GM13977 (cell line): ENCODE results near the gene LRRC4C.

Experiments
- DNase-seq: peaks from one replicate; pipeline ENCODE4 v3.0.0; 2012; ENCODE audit warnings: low spot score
- in situ Hi-C: fragments of 300-500 bp; cut with MboI; formaldehyde crosslinking; loops from one replicate; pipeline ENCODE4 v1.12.0; 2022; ENCODE audit warnings: low sequenced_read_pairs, low pct_unique_long_range_greater_than_20kb, mixed read lengths, inconsistent platforms; ENCODE audit not compliant: unreplicated experiment
- TF ChIP-seq, protein P1 (sequence below): IDR thresholded peaks from 2 replicates; pipeline ENCODE4 v1.5.1; 2012; ENCODE audit warnings: mild to moderate bottlenecking, control low read depth; ENCODE audit not compliant: insufficient read depth; ENCODE audit errors: extremely low read depth, missing control alignments

Gene LRRC4C

GRCh38 chr11:41323446-41323845 lies 136.0 kb downstream of the LRRC4C start:
- TF ChIP-seq, protein P1, sequence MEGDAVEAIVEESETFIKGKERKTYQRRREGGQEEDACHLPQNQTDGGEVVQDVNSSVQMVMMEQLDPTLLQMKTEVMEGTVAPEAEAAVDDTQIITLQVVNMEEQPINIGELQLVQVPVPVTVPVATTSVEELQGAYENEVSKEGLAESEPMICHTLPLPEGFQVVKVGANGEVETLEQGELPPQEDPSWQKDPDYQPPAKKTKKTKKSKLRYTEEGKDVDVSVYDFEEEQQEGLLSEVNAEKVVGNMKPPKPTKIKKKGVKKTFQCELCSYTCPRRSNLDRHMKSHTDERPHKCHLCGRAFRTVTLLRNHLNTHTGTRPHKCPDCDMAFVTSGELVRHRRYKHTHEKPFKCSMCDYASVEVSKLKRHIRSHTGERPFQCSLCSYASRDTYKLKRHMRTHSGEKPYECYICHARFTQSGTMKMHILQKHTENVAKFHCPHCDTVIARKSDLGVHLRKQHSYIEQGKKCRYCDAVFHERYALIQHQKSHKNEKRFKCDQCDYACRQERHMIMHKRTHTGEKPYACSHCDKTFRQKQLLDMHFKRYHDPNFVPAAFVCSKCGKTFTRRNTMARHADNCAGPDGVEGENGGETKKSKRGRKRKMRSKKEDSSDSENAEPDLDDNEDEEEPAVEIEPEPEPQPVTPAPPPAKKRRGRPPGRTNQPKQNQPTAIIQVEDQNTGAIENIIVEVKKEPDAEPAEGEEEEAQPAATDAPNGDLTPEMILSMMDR: no peak
- in situ Hi-C loops: no loop called here
- DNase-seq: no peak

DNA sequence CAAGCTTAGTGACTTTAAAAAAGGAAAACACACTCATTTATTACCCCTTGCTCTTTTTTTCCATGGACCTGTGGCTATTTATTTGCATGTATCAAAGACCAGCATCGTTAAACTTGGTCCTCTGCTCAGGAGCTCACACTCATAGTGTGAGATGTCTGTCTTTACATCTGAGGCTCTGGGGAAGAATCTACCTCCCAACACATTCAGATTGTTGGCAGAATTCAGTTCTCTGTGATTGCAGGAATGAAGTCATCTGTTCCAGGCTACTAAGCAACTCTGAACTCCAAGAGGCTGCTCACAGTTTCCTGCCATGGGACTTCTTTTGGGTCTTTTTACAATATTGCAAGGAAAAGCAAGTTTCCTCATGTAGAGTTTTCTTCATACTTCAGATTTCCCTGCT lies 138.8 kb downstream of the LRRC4C start:
- DNase-seq: no peak
- TF ChIP-seq, protein P1: no peak
- in situ Hi-C loops: no loop called here

DNA sequence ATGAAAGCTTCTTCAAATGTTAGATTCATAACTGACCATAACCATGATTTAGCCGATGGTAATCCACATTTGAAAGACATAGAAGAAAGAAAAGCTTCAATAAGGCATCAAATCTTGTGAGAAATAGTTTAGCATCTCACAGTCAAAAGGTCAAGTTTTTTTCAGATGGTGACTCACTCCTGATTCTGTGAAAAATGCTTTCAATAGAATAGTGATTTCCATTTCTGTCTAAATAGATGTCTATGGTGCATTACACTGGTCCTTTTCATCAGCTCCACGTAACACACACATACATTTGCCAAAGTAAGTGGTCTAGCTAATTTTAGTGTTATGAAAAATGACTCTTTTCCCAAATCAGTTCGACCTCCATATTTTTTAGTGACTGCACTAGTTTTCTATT lies 139.2 kb downstream of the LRRC4C start:
- in situ Hi-C loops: no loop called here
- no peak for DNase-seq
- TF ChIP-seq, protein P1: no peak

DNA sequence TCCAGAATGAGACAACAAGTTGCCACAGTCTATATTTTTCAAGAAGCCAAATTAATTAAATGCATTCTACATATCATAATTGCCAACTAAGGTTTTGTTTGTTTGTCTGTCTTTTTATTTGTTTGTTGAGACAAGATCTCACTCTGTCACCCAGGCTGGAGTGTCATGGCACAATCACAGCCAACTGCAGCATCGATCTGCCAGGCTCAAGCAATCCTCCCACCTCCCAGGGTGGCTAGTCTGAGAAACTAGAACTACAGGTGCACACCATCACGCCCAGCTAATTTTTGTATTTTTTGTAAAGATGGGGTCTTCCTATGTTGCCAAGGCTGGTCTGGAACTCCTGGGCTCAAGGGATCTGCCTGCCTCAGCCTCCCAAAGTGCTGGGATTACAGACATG lies 140.0 kb downstream of the LRRC4C start:
- no peak for DNase-seq
- in situ Hi-C loops: no loop called here
- TF ChIP-seq, protein P1: no peak

DNA sequence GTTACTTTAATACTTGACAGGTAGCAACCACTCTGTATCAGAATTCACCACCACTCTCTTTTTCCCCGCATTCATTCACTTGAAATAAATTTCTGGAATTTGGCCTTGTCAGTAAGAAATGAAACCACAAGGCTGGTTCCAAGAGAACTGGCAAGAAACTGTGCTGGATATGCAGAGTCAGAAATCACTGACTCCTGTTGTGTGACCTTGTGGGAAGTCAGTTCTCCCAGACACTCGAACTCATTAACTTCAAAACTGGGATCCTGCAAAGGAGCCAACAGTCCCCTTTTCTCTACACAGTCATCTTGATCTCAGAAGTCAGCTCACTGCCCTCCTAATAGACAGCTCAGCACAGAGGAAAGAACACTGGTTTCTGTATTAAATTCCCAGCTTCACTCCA lies 142.7 kb downstream of the LRRC4C start:
- no peak for DNase-seq
- in situ Hi-C loops: no loop called here
- TF ChIP-seq, protein P1: no peak

- TF ChIP-seq, protein P1: no peak
- in situ Hi-C loops: no loop called here
- DNase-seq: no peak
Observed at GRCh38 chr11:41313226-41313625, 146.2 kb downstream of the LRRC4C start.

GRCh38 chr11:41309716-41310115 lies 149.7 kb downstream of the LRRC4C start:
- in situ Hi-C loops: no loop called here
- TF ChIP-seq, protein P1: peak; percentile 42
- DNase-seq: no peak
